Cardiac septum (tissue), 1 donor: ENCODE measurements around the gene PSMD11. TPM values are rescaled to one million over a fixed set of nuclear protein-coding genes. Genes with fewer than 3 reads are reported as not detected.
"Not testable (repeated sequence)": the region's sequence is repeated elsewhere in the genome, so short reads cannot be mapped to it uniquely, and the experiment has no call there.

Source experiments
- DNase-seq: peaks from one replicate; pipeline ENCODE4 v3.0.0-alpha.2; 2020; ENCODE audit warnings: low spot score
- intact Hi-C: fragments of 100-400 bp; cut with DNase I; formaldehyde crosslinking; loops from one replicate; pipeline ENCODE4 v1.14.0; 2022
- total RNA-seq: library from RNA; stranded (reverse); fragmentation: NEBNext Ultra II Directional; extraction: Animal tissue kit (Norgen Biotek cat#: 25700); gene quantifications from one replicate; pipeline ENCODE4 v1.2.1, GENCODE V29; 2021
- donor health status: DM: no; HTN: no; CAD: no.

PSMD11 gene
- total RNA-seq, 1 donor from 2014 or later = 81.7 TPM

- intact Hi-C loops = no loop called here
- DNase-seq = no peak
Observed at GRCh38 chr17:32520104-32520701, 75.9 kb downstream of the PSMD11 start.

GRCh38 chr17:32520737-32521404 is 76.6 kb downstream of the PSMD11 start:
- DNase-seq = no peak
- intact Hi-C loops = no loop called here

GRCh38 chr17:32523017-32523680 is 78.8 kb downstream of the PSMD11 start:
- no peak for DNase-seq
- intact Hi-C loops = no loop called here

DNA sequence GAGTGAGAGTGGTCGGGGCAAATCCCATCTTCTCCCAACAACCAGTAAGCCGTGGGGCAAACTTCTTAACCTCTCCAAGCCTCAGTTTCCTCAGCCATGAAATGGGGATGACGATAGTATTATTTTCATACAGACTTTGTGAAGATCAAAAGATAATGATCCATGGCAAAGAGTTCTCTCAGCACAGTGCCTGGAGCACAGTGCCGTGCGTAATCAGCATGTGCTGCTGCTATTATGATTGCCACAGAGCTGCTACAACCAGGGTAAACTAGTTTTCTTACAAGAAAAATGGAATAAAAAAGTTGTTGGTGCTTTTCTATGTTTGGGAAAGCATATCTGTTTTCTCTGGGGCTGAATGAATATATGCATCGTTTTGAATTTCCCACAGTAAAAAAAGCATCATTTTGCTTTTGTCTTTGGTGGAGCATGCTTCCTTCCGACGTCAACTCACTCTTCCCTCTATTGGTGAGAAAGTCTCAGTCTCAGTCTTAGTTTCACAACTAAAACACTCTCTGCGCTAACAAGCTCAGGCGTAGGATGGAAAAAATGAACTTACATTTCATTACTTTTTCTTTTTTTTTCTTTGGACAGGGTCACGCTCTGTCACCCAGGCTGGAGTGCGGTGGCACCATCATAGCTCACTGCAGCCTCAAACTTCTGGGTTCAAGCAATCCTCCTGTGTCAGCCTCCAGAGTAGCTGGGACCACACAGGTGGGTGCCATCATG is 79.7 kb downstream of the PSMD11 start:
- DNase-seq = no peak
- intact Hi-C loops = no loop called here

DNA sequence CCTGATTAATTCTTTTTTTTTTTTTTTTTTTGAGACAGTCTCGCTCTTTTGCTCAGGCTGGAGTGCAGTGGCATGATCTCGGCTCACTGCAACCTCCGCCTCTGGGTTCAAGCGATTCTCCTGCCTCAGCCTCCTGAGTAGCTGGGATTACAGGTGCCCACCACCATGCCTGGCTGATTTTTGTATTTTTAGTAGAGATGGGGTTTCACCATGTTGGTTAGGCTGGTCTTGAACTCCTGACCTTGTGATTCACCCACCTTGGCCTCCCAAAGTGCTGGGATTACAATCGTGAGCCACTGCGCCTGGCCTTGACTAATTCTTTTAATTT is 80.2 kb downstream of the PSMD11 start:
- intact Hi-C loops, DNase-seq: not testable (repeated sequence)

DNA sequence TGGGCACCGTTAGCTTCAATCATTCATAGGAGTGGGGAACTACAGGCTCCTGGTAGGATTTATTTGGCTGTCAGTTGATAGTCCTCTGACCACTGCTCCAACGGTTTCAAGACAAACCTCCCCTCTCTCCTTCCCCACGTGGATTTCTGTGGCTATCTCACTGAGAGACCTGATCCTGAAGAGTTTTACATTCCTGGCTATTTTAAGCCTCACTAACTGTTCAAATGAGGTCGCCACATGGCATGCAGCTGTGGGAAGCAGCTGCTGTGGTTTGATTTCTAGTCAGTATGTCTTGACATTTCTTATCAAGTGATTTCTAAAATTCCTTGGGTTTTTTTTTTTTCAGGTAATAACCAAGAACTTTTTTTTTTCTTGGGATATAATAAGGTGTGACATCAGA is 80.8 kb downstream of the PSMD11 start:
- intact Hi-C loops = no loop called here
- DNase-seq = no peak

DNA sequence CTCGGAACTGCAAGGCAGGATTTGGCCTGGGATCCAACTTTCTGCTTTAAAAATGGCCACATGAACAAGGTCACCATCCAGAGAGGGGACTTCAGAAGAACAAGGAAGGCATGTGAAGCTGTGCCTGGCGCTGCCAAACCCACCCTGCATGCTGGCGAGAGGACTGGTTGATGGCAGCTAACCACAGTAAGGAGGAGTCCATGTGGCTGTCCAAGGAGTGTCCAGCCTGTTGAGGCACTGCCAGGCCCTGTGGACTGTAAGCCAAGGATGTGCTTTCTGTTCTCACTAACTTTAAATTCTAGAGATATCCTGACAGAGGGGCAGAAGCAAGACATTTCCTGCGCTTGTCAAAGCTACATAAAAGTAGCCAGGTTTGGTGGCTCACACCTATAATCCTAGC is 82.8 kb downstream of the PSMD11 start:
- intact Hi-C loops = no loop called here
- no peak for DNase-seq

DNA sequence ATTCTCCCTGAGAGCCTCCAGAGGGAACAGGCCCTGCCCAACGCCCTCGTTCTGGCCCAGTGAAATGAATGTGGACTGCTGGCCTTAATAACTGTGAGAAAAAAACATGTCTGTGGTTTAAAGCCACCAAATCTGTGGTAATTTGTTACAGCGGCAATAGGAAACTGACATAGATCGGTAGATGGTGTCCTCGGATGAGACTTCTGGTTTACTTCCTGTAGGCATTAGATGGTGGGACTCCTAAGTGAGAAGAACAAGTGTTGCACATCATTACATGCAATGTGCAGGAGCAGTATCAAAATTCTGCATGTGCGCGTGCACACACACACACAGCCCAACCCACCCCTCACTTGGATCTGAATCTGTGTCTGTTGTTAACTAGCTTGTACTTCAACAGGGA is 84.5 kb downstream of the PSMD11 start:
- intact Hi-C loops = no loop called here
- no peak for DNase-seq

- no peak for DNase-seq
- intact Hi-C loops = no loop called here
Observed at GRCh38 chr17:32529604-32530003, 85.3 kb downstream of the PSMD11 start.

Other genes with a start within 250 kb of the PSMD11 start
- 1.0 TPM for gene RHBDL3, start 178.7 kb upstream of the PSMD11 start, total RNA-seq
- gene C17orf75, start 102.3 kb upstream of the PSMD11 start, total RNA-seq = 21.6 TPM
- 83.7 TPM for gene ZNF207, start 94.4 kb upstream of the PSMD11 start, total RNA-seq
- 1.5 TPM for gene CDK5R1, start 42.5 kb downstream of the PSMD11 start, total RNA-seq